Stimulated activated CD4-positive, alpha-beta T cell treated with anti-CD3 and anti-CD28 coated beads, Interleukin-2, amount 100 ng/mL, for 48 hours (primary cell): ENCODE results near the gene SIAE.

Experiments used
- DNase-seq, 2 donors: peaks; one replicate each; pipeline ENCODE4 v3.0.0-alpha.2; 2020

SIAE gene

GRCh38 chr11:124673333-124674167 lies at the start of gene SIAE, which contains the start of gene SPA17:
Gene SIAE, minus strand, starts transcription at chr11:124673739. Its CDS starts 31 bp downstream, at chr11:124673708.
Gene SPA17, plus strand, starts transcription at chr11:124673904. Its CDS starts 1,361 bp downstream, at chr11:124675265.
- DNase-seq, result peak; percentile 83 to 85

GRCh38 chr11:124722176-124722575 lies 48.6 kb upstream of the SIAE start:
- no peak for DNase-seq

GRCh38 chr11:124719534-124719933 lies 46.0 kb upstream of the SIAE start:
- DNase-seq, result no peak

- no peak for DNase-seq
These were observed 45.3 kb upstream of the SIAE start for GRCh38 chr11:124718801-124719200.

GRCh38 chr11:124717786-124718651 lies 44.5 kb upstream of the SIAE start:
- no peak for DNase-seq

- DNase-seq, result no peak
These were observed 43.9 kb upstream of the SIAE start for GRCh38 chr11:124717421-124717785.

GRCh38 chr11:124716591-124716990 lies 43.1 kb upstream of the SIAE start:
- no peak for DNase-seq

GRCh38 chr11:124712392-124712791 lies 38.9 kb upstream of the SIAE start:
- DNase-seq, result no peak

- no peak for DNase-seq
These were observed 34.3 kb upstream of the SIAE start for GRCh38 chr11:124707829-124708228.

- no peak for DNase-seq
These were observed 26.5 kb upstream of the SIAE start for GRCh38 chr11:124700028-124700427.

GRCh38 chr11:124699547-124699946 lies 26.0 kb upstream of the SIAE start:
- DNase-seq, result no peak

- no peak for DNase-seq
These were observed 19.6 kb upstream of the SIAE start for GRCh38 chr11:124693142-124693541.

- no peak for DNase-seq
These were observed 8.9 kb upstream of the SIAE start for GRCh38 chr11:124682443-124682842.

- no peak for DNase-seq
These were observed 7.9 kb upstream of the SIAE start for GRCh38 chr11:124681421-124681820.

GRCh38 chr11:124678416-124678815 lies 4.9 kb upstream of the SIAE start:
- no peak for DNase-seq

- no peak for DNase-seq
These were observed 2.8 kb upstream of the SIAE start for GRCh38 chr11:124676386-124676785.

- DNase-seq, result no peak
These were observed 1.0 kb upstream of the SIAE start for GRCh38 chr11:124674571-124674970.

GRCh38 chr11:124674168-124674517 lies 604 bp upstream of the SIAE start:
- DNase-seq, result no peak

- DNase-seq, result no peak
These were observed 863 bp downstream of the SIAE start for GRCh38 chr11:124672536-124673215.

GRCh38 chr11:124670732-124671131 lies 2.8 kb downstream of the SIAE start:
- no peak for DNase-seq

GRCh38 chr11:124669193-124669592 lies 4.3 kb downstream of the SIAE start:
- peak in 1 of 2 donors; percentile 30 for DNase-seq

GRCh38 chr11:124667601-124668000 lies 5.9 kb downstream of the SIAE start:
- no peak for DNase-seq

GRCh38 chr11:124663861-124664260 lies 9.7 kb downstream of the SIAE start:
- DNase-seq, result no peak
